Posterior cingulate gyrus (tissue), 11 donors: ENCODE results near the gene B4GALT5.
"Not testable (repeated sequence)": the region's sequence is repeated elsewhere in the genome, so short reads cannot be mapped to it uniquely, and the experiment has no call there.

Experiments
- DNase-seq, 10 donors: peaks; one replicate each; pipeline versions ENCODE4 v3.0.0 to v3.0.0-alpha.2; 2020 to 2021; ENCODE audit warnings: mixed read lengths in 3 of 10
- intact Hi-C: fragments of 100-400 bp; cut with DNase I; formaldehyde crosslinking; loops from one replicate; pipeline ENCODE4 v1.15.1; 2023

The B4GALT5 gene

DNA sequence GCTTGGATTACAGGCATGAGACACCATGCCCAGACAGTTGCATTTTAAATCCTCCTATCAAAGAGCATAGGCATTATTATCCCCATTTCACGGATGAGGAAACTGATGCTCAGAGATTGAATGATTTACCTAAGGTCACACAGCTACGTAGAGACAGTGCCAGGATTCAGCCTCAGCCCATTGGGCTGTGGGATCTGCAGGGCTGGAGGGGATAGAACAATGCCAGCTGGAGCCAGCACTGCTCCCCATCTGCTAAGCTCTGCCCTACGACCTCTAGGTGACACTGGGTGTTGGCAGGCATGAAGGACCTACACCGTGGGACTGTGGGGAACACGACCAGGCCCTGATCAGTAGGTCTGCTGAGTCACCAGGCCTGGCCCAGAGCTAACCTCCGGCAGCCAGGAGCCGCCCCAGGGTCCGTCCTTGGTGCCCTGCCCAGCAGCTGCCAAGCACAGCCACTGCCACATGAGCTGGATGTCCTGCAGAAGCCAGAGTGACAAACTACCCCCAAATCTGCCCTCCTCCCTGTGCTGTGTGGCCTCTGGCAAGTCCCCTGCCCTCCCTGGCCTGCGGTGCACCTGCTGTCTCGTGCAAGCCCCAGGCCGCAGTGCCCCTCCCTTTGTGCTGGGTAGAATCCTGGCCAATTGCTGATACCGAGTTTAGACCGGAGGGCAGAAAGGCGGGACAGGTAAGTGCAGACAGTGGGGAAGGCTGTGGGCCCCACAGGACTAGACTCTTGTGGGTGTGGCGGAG lies 98.1 kb downstream of the B4GALT5 start:
- intact Hi-C loops, result no loop called here
- peak in 6 of 10 donors; percentile 7 to 89 (median 40) for DNase-seq

DNA sequence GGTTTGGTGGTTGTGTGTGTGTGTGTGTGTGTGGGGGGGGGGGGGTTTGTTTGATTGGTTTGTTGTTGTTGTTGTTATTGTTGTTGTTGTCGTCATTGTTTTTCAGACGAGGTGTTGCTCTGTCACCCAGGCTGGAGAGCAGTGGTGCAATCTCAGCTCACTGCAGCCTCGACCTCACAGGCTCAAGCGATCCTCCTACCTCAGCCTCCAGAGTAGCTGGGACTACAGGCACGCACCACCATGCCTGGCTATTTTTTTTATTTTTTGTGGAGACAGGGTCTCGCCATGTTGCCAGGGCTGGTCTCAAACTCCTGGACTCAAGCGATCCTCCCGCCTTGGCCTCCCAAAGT lies 98.7 kb downstream of the B4GALT5 start:
- intact Hi-C loops, result not testable (repeated sequence)
- DNase-seq, result peak in 1 of 10 donors; percentile 1

GRCh38 chr20:49614338-49615050 lies 99.2 kb downstream of the B4GALT5 start:
- DNase-seq, result peak in 1 of 10 donors; percentile 16
- intact Hi-C loops, result loop anchor here (5.0 kb wide), 2 partner anchors 98 to 458 kb away; partner anchors contain the start of gene B4GALT5

- peak; percentile 75 to 98 (median 88) for DNase-seq
- intact Hi-C loops, result loop anchor here (1.0 to 5.0 kb wide), 3 partner anchors 100 to 460 kb away; partner anchors contain the start of gene B4GALT5
Measured at GRCh38 chr20:49612127-49612738, 101.4 kb downstream of the B4GALT5 start.

- intact Hi-C loops, result loop anchor here (1.0 to 5.0 kb wide), 6 partner anchors 101 to 461 kb away; partner anchors contain the start of gene B4GALT5
- DNase-seq, result not testable (repeated sequence)
Measured at GRCh38 chr20:49611539-49612126, 102.0 kb downstream of the B4GALT5 start.

DNA sequence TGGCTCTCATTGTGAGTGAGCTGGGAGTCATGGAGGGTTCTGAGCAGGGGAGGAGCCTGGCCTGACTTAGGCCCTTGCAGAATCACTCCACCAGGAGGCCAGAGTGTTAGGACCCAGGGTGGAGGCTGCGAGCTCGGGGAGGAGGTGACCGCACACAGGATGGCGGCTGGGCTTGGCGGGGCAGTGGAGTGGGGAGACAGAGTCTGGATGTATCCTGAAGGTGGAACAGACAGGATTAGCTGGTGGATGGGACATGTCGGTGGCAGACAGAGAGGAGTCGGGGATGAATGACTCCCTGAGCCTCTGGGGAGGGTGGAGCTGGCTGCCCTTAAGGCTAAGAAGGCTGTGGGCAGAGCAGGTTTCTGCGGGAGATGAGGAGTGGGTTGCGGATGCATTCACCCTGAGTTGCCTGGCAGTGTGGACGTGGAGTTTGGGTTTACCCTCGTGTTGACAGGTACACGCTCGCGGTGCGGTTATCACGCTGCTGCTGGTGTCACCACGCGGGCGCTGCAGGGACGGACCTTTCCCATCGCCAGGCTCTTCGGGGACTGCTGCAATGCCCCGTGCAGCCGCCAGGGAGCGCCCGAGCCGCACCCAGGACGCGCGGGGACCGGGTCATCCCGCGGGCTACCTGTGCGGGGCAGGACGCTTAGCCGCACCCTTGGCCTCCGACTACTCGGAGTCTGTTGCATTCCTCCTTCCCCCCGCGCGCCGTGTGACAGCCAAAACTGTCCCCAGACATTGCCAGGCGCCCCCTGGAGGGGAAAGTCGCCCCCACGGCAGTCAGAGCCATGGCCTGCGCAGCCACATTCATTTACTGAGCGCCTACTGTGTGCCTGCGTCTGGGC lies 102.8 kb downstream of the B4GALT5 start:
- intact Hi-C loops, result loop anchor here (1.0 to 5.0 kb wide), 5 partner anchors 101 to 461 kb away; partner anchors contain the start of gene B4GALT5
- DNase-seq, result peak; percentile 55 to 96 (median 81)

GRCh38 chr20:49608752-49609670 lies 104.7 kb downstream of the B4GALT5 start:
- peak; percentile 41 to 96 (median 68) for DNase-seq
- intact Hi-C loops, result loop anchor here (5.0 kb wide), 1 partner anchor 277 kb away; no protein-coding TSS in a partner anchor

DNA sequence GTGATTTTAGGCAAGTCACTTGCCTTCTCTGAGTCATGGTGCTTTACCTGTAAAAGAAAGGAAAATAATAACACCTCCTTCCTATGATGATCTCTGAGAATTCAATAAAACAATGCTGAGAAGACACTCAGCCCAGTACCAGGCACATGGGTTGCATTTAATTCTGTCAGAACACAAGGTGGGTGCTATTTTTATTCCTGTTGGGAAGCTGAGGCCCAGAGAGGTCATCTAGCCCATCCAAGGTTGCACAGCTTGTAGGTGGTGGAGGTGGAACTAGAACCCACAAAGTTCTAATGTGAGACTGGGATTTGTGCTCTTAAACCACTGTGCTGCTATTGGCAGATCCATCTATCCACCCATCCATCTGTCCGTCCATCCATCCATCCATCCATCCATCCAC lies 106.1 kb downstream of the B4GALT5 start:
- intact Hi-C loops, result loop anchor here (2.0 to 5.0 kb wide), 2 partner anchors 67 to 275 kb away; no protein-coding TSS in a partner anchor

DNA sequence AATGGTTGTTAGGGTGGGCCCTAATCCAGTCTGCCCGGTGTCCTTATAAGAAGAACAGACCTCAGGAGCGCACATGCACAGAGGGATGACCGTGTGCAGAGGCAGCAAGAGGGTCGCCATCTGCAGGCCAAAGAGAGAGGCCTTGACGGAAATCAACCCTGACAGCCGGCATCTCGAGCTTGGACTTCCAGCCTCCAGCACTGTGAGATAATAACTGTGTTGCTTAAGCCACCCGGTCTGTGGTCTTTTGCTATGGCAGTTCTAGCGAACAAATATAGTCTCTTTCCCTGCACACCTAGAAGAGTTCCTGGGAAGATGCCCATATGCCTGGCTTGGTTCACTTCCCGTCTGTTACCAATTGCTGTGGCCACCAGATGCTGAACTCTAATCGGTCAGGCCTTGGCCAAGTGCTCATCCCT lies 110.5 kb downstream of the B4GALT5 start:
- intact Hi-C loops, result no loop called here
- DNase-seq, result peak in 1 of 10 donors; percentile 40

More for the DNA sequence above, 106.1 kb downstream of the B4GALT5 start:
- DNase-seq, result no peak

DNA sequence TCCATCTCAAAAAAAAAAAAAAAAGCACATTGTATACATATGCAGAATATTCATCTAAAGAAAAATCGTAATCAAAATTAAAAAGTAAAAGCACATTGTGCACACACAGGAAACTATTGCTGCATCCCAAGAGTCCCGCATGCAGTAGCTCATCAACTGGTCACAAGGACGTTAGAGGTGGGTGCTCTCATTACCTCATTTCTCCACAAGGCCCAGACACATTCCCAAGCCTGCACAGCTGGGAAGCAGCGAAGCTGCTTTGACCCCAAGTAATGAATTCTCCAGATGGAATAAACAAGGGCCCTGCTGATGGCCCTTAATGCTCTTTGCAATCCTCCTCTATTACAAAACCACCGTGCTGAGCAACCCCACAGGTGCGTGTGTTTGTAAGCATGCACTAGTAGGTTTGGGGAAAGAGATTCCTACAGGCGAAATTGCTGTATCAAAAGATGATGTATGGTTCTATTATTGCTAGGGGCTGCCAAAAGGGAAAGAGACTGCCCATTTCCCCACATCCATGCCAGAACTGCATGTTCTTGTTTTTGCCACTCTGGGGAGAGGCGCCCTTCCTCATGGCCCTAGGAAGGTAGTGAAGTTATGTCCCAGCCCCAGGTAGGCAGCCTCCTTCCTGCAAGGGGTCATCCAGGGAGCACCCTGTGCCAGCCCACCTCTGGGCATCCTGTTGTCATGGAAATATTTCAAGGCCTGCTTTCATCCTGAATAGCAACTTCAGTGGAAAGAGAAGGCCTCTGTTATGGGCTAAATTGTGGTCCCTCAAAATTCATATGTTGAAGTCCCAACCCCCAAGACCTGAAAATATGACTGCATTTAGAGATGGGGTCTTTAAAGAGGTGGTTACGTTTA lies 111.1 kb downstream of the B4GALT5 start:
- intact Hi-C loops, result no loop called here
- DNase-seq, result peak in 1 of 10 donors; percentile 32

DNA sequence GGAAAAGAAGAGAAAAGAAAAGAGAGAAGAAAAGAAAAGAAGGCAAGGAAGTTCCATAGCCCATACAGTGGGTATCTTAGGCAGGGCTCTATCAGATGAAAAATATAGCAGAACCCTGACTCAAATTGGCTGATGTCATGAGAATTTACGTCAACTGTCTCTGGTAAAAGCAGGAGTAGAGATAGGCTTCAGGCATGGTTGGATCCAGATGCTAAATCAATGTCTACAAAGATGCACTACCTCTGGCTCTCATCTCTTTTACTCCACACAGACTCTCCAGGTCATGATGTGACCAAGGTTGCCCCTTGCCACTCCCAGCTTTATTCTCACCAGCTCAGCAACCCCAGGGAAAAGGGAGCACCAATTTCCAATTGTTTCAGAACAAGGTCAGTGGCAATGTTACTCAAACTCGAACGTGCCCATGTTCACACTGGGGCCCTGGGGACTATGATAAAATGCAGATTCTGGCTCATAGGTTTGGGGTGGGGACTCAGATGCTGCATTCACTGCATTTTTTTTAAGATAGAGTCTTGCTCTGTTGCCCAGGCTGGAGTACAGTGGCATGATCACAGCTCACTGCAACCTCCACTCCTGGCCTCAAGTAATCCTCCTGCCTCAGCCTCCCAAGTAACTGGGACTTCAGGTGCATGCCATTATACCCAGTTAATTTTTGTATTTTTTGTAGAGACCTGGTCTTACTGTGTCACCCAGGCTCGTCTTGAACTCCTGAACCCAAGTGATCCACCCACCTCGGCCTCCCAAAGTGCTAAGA lies 112.3 kb downstream of the B4GALT5 start:
- no peak for DNase-seq
- intact Hi-C loops, result no loop called here

DNA sequence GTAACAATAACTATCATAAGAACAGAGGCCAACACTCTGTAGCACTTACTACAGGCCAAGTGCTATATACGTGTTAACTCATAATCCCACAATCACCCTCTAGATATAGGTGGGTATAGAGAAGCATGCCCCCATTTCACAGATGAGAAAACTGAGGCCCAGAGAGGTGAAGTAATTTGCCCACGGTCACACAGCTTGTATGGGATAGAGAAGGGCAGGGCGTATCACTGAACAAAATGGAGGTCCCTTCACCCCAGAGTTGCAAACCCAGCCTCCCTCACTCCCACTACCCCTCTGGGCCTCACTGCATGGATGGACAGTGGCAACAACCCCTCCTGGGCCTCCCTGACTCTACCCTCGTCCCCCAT lies 113.9 kb downstream of the B4GALT5 start:
- intact Hi-C loops, result no loop called here
- DNase-seq, result no peak

GRCh38 chr20:49597825-49598395 lies 115.8 kb downstream of the B4GALT5 start:
- DNase-seq, result peak in 1 of 10 donors; percentile 6
- intact Hi-C loops, result no loop called here

- intact Hi-C loops, result no loop called here
- DNase-seq, result no peak
Measured at GRCh38 chr20:49595811-49596561, 117.7 kb downstream of the B4GALT5 start.

- intact Hi-C loops, result no loop called here
- DNase-seq, result no peak
Measured at GRCh38 chr20:49595346-49595745, 118.3 kb downstream of the B4GALT5 start.

- intact Hi-C loops, result no loop called here
- no peak for DNase-seq
Measured at GRCh38 chr20:49594931-49595315, 118.8 kb downstream of the B4GALT5 start.
